GM18507 (cell line): ENCODE data around the gene PRDM12.

Experiments
- DNase-seq: peaks from one replicate; pipeline ENCODE4 v3.0.0; 2011; ENCODE audit warnings: low read depth; ENCODE audit not compliant: insufficient read length; ENCODE audit errors: extremely low spot score
- FAIRE-seq: peaks from 2 replicates; lab custom pipeline; 2011; peaks lifted over from hg19 to GRCh38; lab: Jason Lieb, UNC

PRDM12 gene

GRCh38 chr9:130635721-130636647 is 28.4 kb upstream of the PRDM12 start:
- no peak for FAIRE-seq
- DNase-seq: no peak

GRCh38 chr9:130636648-130637020 is 27.8 kb upstream of the PRDM12 start:
- no peak for FAIRE-seq

GRCh38 chr9:130638284-130639123 is 25.9 kb upstream of the PRDM12 start:
- DNase-seq (no peak), FAIRE-seq (no peak)

More at GRCh38 chr9:130636648-130637020, 27.8 kb upstream of the PRDM12 start:
- no peak for DNase-seq

GRCh38 chr9:130639124-130639765 is 25.1 kb upstream of the PRDM12 start:
- DNase-seq (no peak), FAIRE-seq (no peak)

- DNase-seq (no peak), FAIRE-seq (no peak)
Measured at GRCh38 chr9:130639866-130640555, 24.4 kb upstream of the PRDM12 start.

GRCh38 chr9:130640681-130641080 is 23.7 kb upstream of the PRDM12 start:
- FAIRE-seq (no peak), DNase-seq (no peak)

GRCh38 chr9:130642926-130643325 is 21.5 kb upstream of the PRDM12 start:
- no peak for DNase-seq

GRCh38 chr9:130651221-130651620 is 13.2 kb upstream of the PRDM12 start:
- DNase-seq: no peak

More at GRCh38 chr9:130642926-130643325, 21.5 kb upstream of the PRDM12 start:
- FAIRE-seq: no peak

GRCh38 chr9:130651752-130652151 is 12.6 kb upstream of the PRDM12 start:
- DNase-seq (no peak), FAIRE-seq (no peak)

More at GRCh38 chr9:130651221-130651620, 13.2 kb upstream of the PRDM12 start:
- no peak for FAIRE-seq

GRCh38 chr9:130654879-130655278 is 9.5 kb upstream of the PRDM12 start:
- FAIRE-seq (no peak), DNase-seq (no peak)

- no peak for DNase-seq
- no peak for FAIRE-seq
Measured at GRCh38 chr9:130658893-130659698, 5.3 kb upstream of the PRDM12 start.

- FAIRE-seq (no peak), DNase-seq (no peak)
Measured at GRCh38 chr9:130659699-130660248, 4.6 kb upstream of the PRDM12 start.

- DNase-seq (no peak), FAIRE-seq (no peak)
Measured at GRCh38 chr9:130660326-130660682, 4.1 kb upstream of the PRDM12 start.

- DNase-seq (no peak), FAIRE-seq (no peak)
Measured at GRCh38 chr9:130660683-130661450, 3.5 kb upstream of the PRDM12 start.

- FAIRE-seq (no peak), DNase-seq (no peak)
Measured at GRCh38 chr9:130661451-130662098, 2.8 kb upstream of the PRDM12 start.

- FAIRE-seq: no peak
- no peak for DNase-seq
Measured at GRCh38 chr9:130662099-130662969, 2.1 kb upstream of the PRDM12 start.
